ENCODE results near the gene ATP6AP1.

DNA sequence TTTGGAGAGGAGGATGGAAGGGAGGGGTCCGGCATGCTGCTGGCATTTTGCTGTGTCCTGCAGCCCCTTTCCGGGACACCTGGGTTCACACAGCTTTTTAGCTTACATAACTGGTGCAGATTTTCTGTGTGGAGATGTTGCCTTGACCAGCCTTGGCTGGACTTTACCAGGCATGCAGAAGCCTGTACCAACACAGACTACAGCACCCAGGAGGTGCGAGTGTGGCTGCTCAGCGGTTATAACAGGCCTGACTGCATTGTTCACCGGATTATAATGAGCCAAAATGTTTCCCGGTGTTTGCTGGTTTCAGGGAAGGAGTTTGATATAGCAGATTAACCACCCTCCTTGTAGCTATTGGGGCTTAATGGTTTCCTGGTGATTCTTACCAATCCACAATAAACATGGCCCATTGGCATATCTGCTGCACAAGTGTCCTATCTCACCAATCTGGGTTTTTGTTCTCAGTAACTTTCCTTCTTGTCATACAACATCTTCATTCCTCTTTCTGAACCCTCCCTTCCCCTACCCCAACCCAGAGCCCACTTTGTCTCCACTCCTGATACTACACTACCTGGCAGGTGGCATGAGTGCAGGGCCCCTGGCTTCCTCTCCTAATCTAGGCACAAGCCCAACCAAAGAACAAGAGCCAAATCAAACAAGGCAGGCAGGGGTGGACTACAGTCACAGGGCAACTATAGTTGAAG, 26.4 kb upstream of the ATP6AP1 start:
- TF ChIP-seq CTCF (conservative IDR thresholded peaks at IDR 0.05; ENCODE audit: low read depth in 2 of 2), result no peak
- TF ChIP-seq POLR2AphosphoS5 (IDR thresholded peaks at IDR 0.05; ENCODE audit: low read depth), result no peak
- no peak for TF ChIP-seq EZH2 (IDR thresholded peaks at IDR 0.05; ENCODE audit: low read depth, unreplicated experiment)
- no peak for TF ChIP-seq EZH2phosphoT487 (IDR thresholded peaks at IDR 0.05; ENCODE audit: unreplicated experiment)
- no peak for TF ChIP-seq ZNF114 (CRISPR knock-in tag; IDR thresholded peaks at IDR 0.05)
- TF ChIP-seq REST (IDR thresholded peaks at IDR 0.05; ENCODE audit: unreplicated experiment), result no peak
- no peak for TF ChIP-seq CREB1 (CRISPR knock-in tag; IDR thresholded peaks at IDR 0.05; ENCODE audit: low read depth)
- TF ChIP-seq JUNB (IDR thresholded peaks at IDR 0.05; ENCODE audit: unreplicated experiment), result no peak
- TF ChIP-seq, protein P1, sequence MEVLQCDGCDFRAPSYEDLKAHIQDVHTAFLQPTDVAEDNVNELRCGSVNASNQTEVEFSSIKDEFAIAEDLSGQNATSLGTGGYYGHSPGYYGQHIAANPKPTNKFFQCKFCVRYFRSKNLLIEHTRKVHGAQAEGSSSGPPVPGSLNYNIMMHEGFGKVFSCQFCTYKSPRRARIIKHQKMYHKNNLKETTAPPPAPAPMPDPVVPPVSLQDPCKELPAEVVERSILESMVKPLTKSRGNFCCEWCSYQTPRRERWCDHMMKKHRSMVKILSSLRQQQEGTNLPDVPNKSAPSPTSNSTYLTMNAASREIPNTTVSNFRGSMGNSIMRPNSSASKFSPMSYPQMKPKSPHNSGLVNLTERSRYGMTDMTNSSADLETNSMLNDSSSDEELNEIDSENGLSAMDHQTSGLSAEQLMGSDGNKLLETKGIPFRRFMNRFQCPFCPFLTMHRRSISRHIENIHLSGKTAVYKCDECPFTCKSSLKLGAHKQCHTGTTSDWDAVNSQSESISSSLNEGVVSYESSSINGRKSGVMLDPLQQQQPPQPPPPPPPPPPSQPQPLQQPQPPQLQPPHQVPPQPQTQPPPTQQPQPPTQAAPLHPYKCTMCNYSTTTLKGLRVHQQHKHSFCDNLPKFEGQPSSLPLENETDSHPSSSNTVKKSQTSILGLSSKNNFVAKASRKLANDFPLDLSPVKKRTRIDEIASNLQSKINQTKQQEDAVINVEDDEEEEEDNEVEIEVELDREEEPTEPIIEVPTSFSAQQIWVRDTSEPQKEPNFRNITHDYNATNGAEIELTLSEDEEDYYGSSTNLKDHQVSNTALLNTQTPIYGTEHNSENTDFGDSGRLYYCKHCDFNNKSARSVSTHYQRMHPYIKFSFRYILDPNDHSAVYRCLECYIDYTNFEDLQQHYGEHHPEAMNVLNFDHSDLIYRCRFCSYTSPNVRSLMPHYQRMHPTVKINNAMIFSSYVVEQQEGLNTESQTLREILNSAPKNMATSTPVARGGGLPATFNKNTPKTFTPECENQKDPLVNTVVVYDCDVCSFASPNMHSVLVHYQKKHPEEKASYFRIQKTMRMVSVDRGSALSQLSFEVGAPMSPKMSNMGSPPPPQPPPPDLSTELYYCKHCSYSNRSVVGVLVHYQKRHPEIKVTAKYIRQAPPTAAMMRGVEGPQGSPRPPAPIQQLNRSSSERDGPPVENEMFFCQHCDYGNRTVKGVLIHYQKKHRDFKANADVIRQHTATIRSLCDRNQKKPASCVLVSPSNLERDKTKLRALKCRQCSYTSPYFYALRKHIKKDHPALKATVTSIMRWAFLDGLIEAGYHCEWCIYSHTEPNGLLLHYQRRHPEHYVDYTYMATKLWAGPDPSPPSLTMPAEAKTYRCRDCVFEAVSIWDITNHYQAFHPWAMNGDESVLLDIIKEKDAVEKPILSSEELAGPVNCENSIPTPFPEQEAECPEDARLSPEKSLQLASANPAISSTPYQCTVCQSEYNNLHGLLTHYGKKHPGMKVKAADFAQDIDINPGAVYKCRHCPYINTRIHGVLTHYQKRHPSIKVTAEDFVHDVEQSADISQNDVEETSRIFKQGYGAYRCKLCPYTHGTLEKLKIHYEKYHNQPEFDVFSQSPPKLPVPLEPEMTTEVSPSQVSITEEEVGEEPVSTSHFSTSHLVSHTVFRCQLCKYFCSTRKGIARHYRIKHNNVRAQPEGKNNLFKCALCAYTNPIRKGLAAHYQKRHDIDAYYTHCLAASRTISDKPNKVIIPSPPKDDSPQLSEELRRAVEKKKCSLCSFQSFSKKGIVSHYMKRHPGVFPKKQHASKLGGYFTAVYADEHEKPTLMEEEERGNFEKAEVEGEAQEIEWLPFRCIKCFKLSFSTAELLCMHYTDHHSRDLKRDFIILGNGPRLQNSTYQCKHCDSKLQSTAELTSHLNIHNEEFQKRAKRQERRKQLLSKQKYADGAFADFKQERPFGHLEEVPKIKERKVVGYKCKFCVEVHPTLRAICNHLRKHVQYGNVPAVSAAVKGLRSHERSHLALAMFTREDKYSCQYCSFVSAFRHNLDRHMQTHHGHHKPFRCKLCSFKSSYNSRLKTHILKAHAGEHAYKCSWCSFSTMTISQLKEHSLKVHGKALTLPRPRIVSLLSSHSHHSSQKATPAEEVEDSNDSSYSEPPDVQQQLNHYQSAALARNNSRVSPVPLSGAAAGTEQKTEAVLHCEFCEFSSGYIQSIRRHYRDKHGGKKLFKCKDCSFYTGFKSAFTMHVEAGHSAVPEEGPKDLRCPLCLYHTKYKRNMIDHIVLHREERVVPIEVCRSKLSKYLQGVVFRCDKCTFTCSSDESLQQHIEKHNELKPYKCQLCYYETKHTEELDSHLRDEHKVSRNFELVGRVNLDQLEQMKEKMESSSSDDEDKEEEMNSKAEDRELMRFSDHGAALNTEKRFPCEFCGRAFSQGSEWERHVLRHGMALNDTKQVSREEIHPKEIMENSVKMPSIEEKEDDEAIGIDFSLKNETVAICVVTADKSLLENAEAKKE (CRISPR knock-in tag; IDR thresholded peaks at IDR 0.05), result no peak
- TF ChIP-seq ETS1 (IDR thresholded peaks at IDR 0.05), result no peak
